ENCODE data around the gene CHCHD5.

Gene CHCHD5

DNA sequence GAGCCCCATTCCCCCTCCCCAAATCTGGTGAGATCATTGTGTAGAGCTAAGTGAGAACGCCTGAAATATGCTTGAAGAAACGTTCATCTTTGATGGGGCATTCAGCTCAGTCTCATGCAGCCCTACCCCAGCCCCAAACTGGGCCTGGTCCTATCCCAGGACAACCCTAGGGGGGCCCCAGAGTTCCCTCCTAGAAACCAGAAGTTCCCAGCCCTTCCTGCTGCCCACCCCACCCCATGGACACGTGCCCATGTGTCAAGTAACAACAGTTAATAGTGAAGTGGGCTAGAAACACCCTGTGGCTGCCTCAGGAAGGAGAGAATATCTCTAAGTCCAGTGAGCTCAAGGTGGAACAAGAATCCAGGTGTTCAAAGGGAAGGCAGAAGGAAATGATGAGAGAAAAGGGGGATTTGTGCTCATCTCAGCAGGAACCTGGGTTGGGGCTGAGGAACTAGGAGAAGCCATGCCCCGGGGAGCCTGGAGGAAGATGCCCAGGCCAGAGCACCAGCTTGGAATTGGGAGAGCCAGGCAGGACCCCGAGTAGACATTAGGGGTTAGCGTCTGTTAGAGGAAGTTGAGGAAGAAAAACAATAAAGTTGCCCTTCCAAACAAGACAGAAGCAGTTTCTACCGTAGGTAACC, 41.2 kb downstream of the CHCHD5 start:
- DNase-seq (ENCODE audit: low spot score): peak; percentile 47

DNA sequence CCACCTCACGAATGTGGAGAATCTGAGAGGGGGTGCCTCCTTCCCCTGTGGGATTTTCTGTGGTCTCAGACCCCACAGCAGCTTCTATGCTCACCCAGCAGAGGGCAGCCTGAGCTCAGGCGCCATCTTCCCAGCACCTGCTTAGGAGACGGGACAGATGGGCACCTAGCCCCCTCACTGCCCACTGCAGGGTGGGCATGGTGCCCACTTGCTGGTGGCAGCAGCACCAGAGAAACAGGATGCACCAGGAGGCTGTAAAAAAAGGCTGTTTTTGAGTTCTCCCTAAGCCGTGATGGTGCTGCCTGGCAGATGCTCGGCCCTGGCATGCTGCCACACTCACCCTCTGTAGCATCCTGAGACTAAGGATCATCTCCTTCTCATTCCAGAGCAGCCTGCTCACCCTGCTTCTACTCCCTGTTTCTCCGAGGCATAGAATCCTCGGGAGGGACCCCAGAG, 42.2 kb downstream of the CHCHD5 start:
- DNase-seq (ENCODE audit: low spot score): peak; percentile 66

DNA sequence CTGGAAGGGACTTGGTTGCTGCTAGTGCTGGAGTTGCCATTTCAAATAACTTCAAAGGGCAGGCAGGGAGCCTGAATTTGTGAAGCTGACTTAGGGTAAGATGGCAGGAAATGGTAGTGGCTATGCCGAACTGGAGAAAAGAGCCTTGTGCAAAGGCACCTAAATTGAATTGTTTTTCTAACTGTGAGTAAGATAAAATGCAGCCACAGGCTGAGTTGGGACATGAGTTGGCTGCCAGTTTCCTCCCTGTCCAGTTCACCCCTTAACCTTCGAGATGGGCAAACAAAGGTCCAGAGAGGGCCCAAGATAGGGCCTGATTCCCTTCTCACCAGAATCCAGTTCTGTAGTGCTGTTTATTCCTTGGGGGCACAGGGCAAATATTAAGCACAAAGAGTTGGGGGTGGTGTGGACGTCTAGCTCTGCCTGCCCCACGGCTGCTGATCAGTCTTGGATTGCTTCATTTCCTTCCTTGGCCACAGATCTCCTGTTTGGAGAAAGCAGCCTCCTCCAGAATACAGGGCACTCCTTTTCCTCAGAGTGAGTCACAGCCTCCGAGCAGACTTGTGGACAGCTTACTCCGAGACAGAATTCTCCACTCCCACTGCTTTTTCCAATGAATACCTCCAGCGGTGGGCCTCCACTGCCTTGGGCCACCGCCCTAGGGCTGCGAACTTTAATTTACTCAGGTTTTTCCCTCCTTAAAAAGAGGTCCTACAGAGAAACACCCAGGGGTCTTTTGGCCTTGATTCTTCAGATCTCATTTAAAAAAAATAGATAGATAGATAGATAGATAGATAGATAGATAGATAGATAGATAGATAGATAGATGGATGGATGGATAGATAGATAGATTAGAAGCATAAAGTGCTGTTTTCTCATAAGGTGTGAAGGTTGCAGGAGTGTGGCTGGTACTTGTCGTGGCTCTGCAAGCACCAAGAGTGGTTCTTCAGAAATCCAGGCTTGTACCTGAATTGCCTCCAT, 42.9 kb downstream of the CHCHD5 start:
- peak; percentile 65 for DNase-seq (ENCODE audit: low spot score)

GRCh38 chr2:112629224-112629623, 44.8 kb downstream of the CHCHD5 start:
- no peak for DNase-seq (ENCODE audit: low spot score)

DNA sequence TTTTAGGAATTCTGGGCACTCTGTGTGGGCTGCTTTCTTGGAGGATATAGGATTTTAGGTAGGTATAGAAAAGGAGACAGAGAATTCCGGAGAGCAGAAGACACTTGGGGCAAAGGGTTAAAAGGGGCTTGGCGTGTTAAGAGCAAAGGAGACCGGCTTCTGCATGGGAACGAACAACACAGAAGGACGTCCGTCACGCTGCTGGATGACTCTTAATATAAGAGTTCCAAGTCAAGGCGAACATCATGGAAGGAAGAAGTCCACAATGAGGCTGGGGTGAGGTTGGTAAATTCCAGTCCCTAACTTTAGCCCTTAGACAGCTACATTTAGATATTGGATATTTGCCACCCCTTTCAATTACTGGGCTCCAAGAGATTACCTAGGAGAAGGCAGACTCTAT, 45.4 kb downstream of the CHCHD5 start:
- DNase-seq (ENCODE audit: low spot score): no peak

DNA sequence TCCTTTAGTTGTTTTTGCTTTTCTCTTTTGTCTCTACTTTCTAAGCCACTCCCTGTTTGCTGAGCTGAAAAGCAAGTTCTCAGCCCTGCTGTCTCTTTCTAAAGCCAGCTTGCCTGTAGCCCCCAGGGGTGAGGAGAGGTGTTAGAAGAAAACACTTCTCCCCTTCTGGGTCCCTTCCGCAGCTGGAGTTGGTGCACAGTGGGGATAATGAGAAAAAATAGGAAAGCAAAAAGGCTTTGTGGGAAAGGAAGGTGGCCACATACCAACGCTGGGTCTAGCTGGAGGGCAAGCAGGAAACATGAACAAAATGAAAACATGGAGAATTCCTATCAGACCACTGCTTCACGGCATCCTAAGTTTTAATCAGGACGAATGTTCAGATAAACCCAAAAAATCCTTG, 45.9 kb downstream of the CHCHD5 start:
- peak; percentile 12 for DNase-seq (ENCODE audit: low spot score)

DNA sequence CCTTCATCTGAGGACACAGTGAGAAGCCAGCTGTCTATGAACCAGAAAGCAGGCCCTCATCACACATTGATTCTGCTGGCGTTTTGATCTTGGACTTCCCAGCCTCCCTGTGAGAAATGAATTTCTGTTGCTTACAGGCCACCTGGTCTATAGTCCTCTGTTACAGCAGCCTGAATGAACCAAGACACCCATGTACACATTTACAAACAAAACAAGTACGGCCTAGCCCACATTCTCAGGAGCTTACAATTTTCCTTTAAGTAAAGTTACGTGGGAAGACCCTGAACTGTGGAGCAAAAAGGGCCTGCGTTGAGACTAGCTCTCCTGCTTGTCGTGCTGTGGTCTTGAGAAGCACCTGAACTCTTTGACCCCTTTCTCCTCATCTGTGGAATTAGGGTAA, 49.3 kb downstream of the CHCHD5 start:
- no peak for DNase-seq (ENCODE audit: low spot score)

DNA sequence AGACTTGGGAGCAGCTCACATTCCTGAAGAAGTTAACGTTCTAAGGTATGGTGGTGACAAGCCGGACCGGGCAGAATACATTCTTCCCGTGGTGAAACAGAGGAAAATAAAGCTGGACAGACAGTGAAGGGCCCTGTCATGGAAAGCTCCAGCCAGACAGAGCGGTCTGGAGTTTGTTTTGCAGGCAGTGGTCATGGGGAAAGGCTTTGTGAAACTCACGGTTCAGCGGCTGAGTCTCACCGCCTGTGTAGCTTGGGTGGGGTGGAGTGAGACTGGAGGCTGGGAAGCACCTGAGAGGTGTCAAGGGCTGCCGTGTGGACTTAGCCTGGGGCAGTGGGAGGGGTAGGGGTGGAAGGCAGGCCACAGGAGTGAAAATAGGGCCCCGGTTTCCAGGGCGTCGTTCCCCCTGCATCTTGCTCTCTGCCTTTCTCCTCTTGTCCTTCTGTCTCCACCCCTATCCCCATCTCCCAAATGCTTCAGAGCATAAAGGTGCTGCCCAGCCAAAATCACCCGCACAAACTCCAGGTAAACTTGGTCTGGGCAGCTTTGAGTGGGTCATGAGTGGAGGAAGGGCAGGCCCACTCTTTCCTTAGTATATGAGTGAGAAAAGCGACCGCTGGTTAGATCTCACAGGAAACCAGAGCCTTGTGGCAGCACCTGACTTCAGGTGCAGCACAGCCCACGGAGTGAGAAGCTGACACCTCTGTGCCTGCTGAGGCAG, 49.9 kb downstream of the CHCHD5 start:
- no peak for DNase-seq (ENCODE audit: low spot score)

DNA sequence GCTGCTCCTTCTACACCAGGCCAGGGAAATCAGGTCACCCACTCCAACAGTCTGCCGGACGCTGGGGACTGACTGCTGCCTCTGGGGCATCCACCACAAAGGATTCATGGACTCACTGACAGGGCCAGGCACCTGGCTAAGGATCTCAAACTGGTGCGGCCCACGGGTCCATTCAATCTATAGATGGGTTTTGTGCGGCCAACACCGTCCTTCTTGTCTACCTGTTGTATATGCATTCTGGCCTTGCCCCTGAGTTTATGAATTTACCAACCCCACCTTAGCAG, 50.4 kb downstream of the CHCHD5 start:
- DNase-seq (ENCODE audit: low spot score): no peak

GRCh38 chr2:112636605-112637288, 52.3 kb downstream of the CHCHD5 start:
- no peak for DNase-seq (ENCODE audit: low spot score)

GRCh38 chr2:112637289-112637660, 52.9 kb downstream of the CHCHD5 start:
- DNase-seq (ENCODE audit: low spot score): no peak

Measured in left forelimb (tissue), 1 donor.